OCI-LY7 (cell line): ENCODE data around the gene TMEM213. TPM values are rescaled to one million over a fixed set of nuclear protein-coding genes. Genes with fewer than 3 reads are reported as not detected.

Source experiments
- BruUV-seq: library from RNA; stranded (reverse); fragments of 400-500 nt; replicated peaks from 2 replicates; lab custom pipeline; 2021; lab: Mats Ljungman, UMichigan
- CTCF ChIA-PET: fragments of 300-600 bp; sonication (Branson Sonifier 250); formaldehyde crosslinking; loops from one replicate; lab custom pipeline; 2022; ENCODE audit warnings: antibody characterized with exemption; ENCODE audit not compliant: unreplicated experiment; lab: Charles Lee
- POLR2A ChIA-PET: fragments of 300-600 bp; sonication (Branson Sonifier 250); formaldehyde crosslinking; loops from one replicate; lab custom pipeline; 2022; ENCODE audit warnings: antibody characterized with exemption; lab: Charles Lee
- DNase-seq: peaks from one replicate; pipeline ENCODE4 v3.0.0-alpha.2; 2015; ENCODE audit warnings: low spot score
- H2AFZ ChIP-seq: fragments of 200-600 bp; sonication (generic), shearing (Covaris generic); 2 replicates; pipeline ENCODE4 v1.6.1; 2014; ENCODE audit warnings: mild to moderate bottlenecking, antibody characterized with exemption, low read length, moderate library complexity
- H3K27ac ChIP-seq: fragments of 200-600 bp; sonication (generic); 2 replicates; pipeline ENCODE4 v1.5.1; 2014; ENCODE audit warnings: mixed run types, low read depth, mild to moderate bottlenecking, moderate library complexity, low read length, inconsistent platforms; ENCODE audit not compliant: poor library complexity, severe bottlenecking
- H3K36me3 ChIP-seq: fragments of 200-600 bp; sonication (generic); 2 replicates; pipeline ENCODE4 v1.6.1; 2014; ENCODE audit warnings: mild to moderate bottlenecking, antibody characterized with exemption, low read length, moderate library complexity, mixed read lengths; ENCODE audit not compliant: insufficient read depth
- H3K4me1 ChIP-seq: fragments of 200-600 bp; sonication (generic); 2 replicates; pipeline ENCODE4 v1.5.1; 2014; ENCODE audit warnings: mild to moderate bottlenecking, low read length; ENCODE audit not compliant: insufficient read depth, poor library complexity, severe bottlenecking
- H3K4me2 ChIP-seq: fragments of 200-600 bp; sonication (generic); 2 replicates; pipeline ENCODE4 v1.6.1; 2014; ENCODE audit warnings: mild to moderate bottlenecking, low read length
- H3K4me3 ChIP-seq: fragments of 200-600 bp; sonication (generic); 2 replicates; pipeline ENCODE4 v1.5.1; 2014; ENCODE audit warnings: mild to moderate bottlenecking, low read depth, low read length; ENCODE audit not compliant: poor library complexity, severe bottlenecking
- H3K79me2 ChIP-seq: fragments of 200-600 bp; sonication (generic); 2 replicates; pipeline ENCODE4 v1.6.1; 2016; ENCODE audit warnings: low read depth, mild to moderate bottlenecking, low read length, moderate library complexity, mixed read lengths; ENCODE audit not compliant: insufficient read depth
- H3K9me2 ChIP-seq: fragments of 200-600 bp; sonication (generic); 2 replicates; pipeline ENCODE4 v1.6.1; 2016; ENCODE audit warnings: mild to moderate bottlenecking, low read length, mixed read lengths; ENCODE audit not compliant: insufficient read depth
- H3K9me3 ChIP-seq: fragments of 200-600 bp; sonication (generic); 2 replicates; pipeline ENCODE4 v1.6.1; 2014; ENCODE audit warnings: mild to moderate bottlenecking, mixed run types, low read length, mixed read lengths
- H4K20me1 ChIP-seq: fragments of 200-600 bp; sonication (generic); 2 replicates; pipeline ENCODE4 v1.6.1; 2014; ENCODE audit warnings: mild to moderate bottlenecking, antibody characterized with exemption, low read length, moderate library complexity, mixed read lengths; ENCODE audit not compliant: insufficient read depth
- CTCF ChIP-seq: fragments of 200-600 bp; sonication (generic); conservative IDR thresholded peaks from 2 replicates; pipeline ENCODE4 v1.5.1; 2014; ENCODE audit warnings: mild to moderate bottlenecking, antibody characterized with exemption, low read length, moderate library complexity, mixed read lengths
- EZH2phosphoT487 ChIP-seq: fragments of 200-600 bp; sonication (generic); IDR thresholded peaks from 2 replicates; pipeline ENCODE4 v1.6.1; 2018; ENCODE audit warnings: low read depth, borderline replicate concordance, mild to moderate bottlenecking, mixed run types, antibody characterized with exemption, low read length, moderate library complexity, mixed read lengths
- intact Hi-C: fragments of 100-400 bp; cut with micrococcal nuclease; formaldehyde crosslinking; loops from one replicate; pipeline ENCODE4 v1.10.0; 2022; ENCODE audit not compliant: unreplicated experiment
- total RNA-seq, 2 experiments: library from RNA; depleted of rRNA in 1 of 2; stranded (reverse); fragments of >200 nt in 1 of 2; shearing (Covaris generic) in 1 of 2; gene quantifications; 2 replicates each; pipeline ENCODE4 v1.2.3, GENCODE V29; 2014 to 2022

The TMEM213 gene
- total RNA-seq, 2 experiments from 2014 or later: not detected

GRCh38 chr7:138799336-138800000, 1.7 kb downstream of the TMEM213 start:
- no peaks in the 10 kb centered on the region for H3K9me3 ChIP-seq
- H3K9me2 ChIP-seq: no peaks in the 10 kb centered on the region
- TF ChIP-seq EZH2phosphoT487: no peak
- POLR2A ChIA-PET: no interaction called here
- DNase-seq: no peak
- intact Hi-C loops: no loop called here
- CTCF ChIA-PET: no interaction called here
- H3K79me2 ChIP-seq: no peaks in the 10 kb centered on the region
- no peak overlapping the region for H2AFZ ChIP-seq
- H3K4me2 ChIP-seq: no peak overlapping the region
- H3K4me1 ChIP-seq: no peaks in the 10 kb centered on the region
- no peaks in the 10 kb centered on the region for H4K20me1 ChIP-seq
- no peak overlapping the region for H3K4me3 ChIP-seq
- no peak overlapping the region for H3K27ac ChIP-seq
- no peaks in the 10 kb centered on the region for H3K36me3 ChIP-seq
- BruUV-seq: no TSS peak

- intact Hi-C loops: no loop called here
- TF ChIP-seq EZH2phosphoT487 (no peak), CTCF (no peak)
- DNase-seq: no peak
- Histone ChIP-seq H4K20me1 (no peaks in the 10 kb centered on the region), H3K9me3 (no peaks in the 10 kb centered on the region), H3K4me3 (no peak overlapping the region), H3K36me3 (no peaks in the 10 kb centered on the region), H3K27ac (no peak overlapping the region), H3K79me2 (no peaks in the 10 kb centered on the region), H2AFZ (no peak overlapping the region), H3K9me2 (no peaks in the 10 kb centered on the region), H3K4me2 (no peak overlapping the region), H3K4me1 (no peaks in the 10 kb centered on the region)
- ChIA-PET POLR2A (interaction anchor here (1.0 kb wide), 1 partner anchor 14 kb away, joined by 3 read pairs; no protein-coding TSS in a partner anchor), CTCF (no interaction called here)
- no TSS peak for BruUV-seq
Observed at GRCh38 chr7:138801256-138801655, 3.5 kb downstream of the TMEM213 start.

GRCh38 chr7:138802706-138803105, 4.9 kb downstream of the TMEM213 start:
- DNase-seq: no peak
- H3K4me1 ChIP-seq: no peaks in the 10 kb centered on the region
- no peaks in the 10 kb centered on the region for H3K36me3 ChIP-seq
- intact Hi-C loops: no loop called here
- no peaks in the 10 kb centered on the region for H3K9me3 ChIP-seq
- H4K20me1 ChIP-seq: no peaks in the 10 kb centered on the region
- H3K27ac ChIP-seq: no peak overlapping the region
- TF ChIP-seq CTCF (no peak), EZH2phosphoT487 (no peak)
- H3K4me3 ChIP-seq: no peak overlapping the region
- H3K4me2 ChIP-seq: no peak overlapping the region
- H2AFZ ChIP-seq: no peak overlapping the region
- BruUV-seq: no TSS peak
- no peaks in the 10 kb centered on the region for H3K9me2 ChIP-seq
- ChIA-PET CTCF (no interaction called here), POLR2A (no interaction called here)
- no peaks in the 10 kb centered on the region for H3K79me2 ChIP-seq
